HuH-7.5 (cell line): ENCODE results near the gene ALG6.
A peak's percentile ranks its signal among the peaks of the same experiment; 100 is the strongest.

ENCODE experiments used
- DNase-seq: peaks from one replicate; pipeline ENCODE4 v3.0.0; 2011; ENCODE audit warnings: low spot score

The ALG6 gene

DNA sequence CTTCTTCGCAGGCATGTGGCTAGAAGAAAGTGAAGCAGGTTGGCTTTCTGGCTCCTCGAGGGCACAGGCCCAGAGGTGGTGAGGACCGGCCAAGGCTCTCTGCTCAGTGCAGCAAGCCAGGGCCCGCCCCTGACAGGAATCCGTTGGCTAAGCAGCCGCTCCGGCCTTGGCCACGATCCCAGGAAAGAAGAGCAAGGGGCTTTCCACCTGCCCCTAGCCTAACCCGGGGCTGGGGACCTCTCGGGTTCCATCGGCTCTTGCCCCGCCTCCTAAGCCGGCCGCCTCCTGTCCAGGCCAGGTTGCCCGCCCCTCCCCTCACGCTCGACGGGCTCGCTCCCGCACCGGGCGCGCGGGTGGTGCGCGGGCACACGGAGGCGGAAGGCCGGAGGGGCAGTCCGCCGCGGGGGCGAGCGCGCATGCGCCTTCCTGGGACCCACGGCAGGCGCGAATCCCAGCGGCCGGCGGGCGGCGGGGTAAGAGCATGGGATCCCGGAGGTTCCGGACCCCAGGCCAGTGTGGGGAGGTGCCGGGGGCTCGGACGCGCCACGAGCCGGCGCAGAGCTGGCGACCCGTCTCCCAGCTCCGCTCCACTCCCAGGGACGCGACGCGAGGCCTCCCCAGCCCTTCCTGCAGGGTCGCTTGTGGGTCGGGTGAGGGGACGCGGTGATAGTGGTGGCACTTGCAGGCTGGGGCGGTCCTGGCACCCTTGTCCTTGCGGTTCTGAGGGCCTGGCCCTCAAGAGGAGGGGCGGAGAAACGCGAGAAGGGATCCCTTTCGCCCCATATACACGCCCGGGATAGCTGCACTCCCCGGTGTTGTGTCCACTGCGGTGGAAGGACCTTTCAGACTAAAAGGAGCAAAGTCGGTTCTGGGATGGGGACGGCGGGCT lies at the start of gene ALG6:
TSS of gene ALG6 (plus strand) at position 413 of the 889 bp plus-strand sequence. CDS start 3,351 bp downstream, outside the sequence.
- DNase-seq = peak; percentile 94

DNA sequence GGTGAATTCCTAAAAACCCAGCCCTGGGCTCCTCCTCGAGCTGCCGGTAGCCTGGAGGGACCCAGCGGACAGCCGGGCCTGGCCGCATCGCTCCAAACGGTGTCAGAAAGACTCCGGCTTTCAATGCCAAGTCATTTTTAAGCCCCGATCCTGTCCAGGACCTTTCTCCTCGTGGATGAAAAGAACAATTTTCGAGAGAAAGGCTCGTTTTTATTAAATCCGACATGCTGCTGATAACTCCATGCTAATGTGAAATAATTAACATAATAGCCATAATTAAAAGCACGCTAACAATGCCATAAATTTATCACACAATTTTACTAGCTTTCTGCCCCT lies 49.6 kb upstream of the ALG6 start:
- DNase-seq = no peak

DNA sequence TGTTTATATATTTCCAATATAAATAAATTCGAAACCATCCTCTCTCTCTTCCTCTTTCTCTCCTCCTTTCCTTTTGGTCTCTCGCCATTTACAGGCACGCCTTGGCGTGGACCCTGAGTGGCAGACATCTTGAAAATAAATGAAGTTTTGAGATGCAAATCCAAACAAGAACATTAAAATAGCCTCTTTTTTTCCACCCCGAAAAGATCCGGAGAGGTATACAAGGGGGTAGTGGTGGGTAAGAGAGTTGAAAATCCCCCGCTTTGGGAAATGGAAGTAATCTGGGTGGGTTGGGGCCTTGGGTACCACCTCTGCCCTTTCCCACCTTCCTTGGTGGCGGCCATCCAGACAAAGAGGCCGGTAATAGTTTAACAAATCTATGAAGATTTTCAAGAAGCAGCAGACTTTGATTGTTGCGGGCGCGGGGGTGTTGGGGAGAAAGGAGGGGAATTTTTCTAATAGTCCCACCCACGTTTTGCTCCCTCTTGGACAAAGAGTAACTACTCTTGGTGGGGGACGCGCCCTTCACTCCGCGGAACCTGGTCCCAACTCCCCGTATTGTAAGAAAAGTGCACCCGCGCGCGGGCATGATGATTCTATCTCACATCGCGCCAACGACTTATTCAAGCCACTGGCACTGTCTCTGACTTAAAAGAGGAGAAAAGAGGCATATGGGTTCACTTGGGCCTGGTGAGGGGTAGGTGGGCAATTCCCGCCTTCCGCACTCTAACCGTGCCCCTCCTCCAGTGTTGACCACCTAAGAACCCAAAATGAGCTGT lies 49.0 kb upstream of the ALG6 start:
- DNase-seq = no peak

DNA sequence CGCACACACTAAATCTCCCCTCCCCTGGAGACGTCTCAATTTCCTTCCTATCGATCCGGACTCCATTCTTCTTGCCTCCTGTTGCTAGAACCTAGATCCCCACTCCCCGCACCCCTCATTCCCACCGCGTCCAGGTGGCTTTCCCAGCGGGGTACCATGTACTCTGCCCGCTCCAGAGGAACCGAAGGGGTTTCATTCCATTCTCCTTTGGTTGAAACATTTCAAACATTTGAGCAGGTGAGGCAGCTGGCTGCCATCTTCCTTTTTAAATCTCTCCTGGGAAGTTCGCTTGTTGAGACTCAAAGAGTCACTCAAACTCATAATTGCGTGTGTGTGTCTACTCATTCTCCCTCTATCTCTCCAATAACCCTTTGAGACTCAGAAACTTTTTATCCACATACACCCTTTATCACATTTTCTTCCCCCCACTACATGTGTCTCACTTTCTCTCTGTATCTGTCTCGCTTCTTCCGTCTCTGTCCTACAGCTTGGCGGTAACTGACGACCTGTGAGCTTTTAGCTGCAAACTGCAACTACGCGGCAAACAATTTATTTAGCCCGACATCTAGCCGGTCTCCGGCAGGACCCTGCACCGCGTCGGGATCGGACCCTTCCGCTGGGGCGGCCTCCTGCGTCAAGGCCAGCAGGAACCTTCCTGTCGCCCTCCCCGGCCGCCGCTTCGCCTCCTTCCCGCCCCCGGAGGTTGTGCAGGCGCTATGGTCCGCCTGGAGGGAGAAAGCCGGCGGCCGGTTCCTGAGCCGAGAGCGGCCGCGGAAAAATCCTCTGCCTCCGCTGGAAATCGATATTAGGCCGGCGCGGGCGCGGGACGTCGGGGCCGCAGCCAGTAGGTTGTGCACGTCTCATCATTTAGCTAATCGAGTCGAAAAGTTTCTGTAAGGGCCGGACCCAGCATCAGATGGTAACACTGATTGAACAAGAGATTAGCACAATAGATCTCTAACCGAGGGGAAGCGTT lies 48.1 kb upstream of the ALG6 start:
- peak; percentile 61 for DNase-seq

DNA sequence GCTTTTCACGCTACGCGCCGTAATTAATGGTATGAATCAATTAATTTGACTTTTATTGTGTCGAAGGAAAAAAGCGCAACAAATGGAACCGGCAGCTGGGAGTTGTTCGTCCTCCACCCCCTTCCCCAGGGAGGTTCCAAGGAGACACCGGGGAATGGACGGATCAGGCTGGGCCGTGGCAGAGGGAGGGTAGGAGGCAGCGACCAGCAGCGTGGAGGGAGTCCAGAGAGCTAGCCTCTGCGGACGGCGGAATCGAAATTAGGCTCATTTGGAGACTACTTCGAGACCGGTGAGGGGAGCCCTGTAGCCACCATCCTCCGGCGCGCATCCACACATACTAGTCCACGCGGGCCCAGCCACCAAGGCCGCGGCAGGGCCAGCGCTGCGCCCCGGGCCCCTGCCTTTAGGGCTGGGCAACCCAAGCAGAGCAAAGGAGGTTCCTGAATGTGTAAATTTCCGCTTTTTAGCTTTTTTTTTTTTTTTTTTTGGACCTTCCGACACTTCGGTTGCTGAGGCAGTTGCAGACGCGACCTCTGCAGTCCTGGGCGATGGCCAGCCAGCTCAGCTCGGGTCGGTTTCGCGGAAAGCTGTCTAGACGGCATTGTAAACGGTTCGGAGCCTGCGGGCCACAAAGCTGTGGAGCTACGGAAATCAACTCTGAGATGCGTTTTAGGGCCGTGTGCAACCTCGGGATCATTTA lies 47.3 kb upstream of the ALG6 start:
- no peak for DNase-seq

DNA sequence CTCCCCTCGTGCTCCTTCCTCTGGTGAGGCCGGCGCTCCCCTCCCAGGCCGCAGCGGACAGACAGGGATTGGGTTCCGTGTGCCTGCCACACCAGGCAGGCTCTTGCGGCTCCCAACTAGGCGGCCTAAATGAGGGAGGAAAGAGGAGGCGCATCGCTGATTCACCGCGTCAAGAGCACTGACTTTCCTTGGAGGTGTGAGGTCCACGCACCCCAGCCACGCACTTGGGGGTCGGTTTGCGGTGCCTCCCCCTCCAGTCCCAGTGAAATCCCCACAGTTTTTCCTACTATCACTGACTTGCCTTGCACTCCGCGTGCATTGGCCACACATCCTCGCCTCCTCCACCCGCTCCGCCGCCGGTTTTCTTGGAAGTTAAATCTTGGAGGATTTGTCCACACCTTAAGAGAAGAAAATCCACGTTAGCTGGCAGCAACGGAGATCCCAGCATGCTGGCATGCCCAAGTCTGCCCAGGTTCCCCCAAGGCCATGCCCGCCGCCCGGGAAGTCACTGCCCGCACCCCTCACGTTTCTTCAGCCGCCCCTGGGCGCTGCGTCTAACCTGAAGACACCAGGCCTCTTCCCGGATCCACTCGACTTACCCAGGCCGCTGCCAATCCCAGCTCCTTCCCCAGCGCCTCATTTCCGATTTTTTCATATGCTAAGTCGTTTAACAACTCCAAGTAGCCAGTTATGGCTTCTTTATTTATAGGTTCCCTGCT lies 46.2 kb upstream of the ALG6 start:
- DNase-seq = no peak

DNA sequence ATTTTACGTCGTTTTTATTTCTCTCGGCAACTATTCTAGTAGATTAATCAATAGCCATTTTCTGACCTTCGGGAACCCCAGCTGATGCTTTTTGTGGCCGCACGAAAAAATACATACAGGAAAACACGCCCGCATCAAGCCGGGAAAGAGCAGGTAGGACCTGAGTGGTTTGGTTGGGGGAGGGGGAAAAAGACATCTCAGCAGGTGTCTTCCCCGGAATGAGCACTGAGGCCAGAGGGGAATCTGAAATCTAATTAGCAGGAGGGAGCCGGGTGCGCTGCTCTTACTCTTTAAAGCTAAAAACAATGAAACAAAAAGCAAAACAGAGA lies 45.7 kb upstream of the ALG6 start:
- DNase-seq = no peak

DNA sequence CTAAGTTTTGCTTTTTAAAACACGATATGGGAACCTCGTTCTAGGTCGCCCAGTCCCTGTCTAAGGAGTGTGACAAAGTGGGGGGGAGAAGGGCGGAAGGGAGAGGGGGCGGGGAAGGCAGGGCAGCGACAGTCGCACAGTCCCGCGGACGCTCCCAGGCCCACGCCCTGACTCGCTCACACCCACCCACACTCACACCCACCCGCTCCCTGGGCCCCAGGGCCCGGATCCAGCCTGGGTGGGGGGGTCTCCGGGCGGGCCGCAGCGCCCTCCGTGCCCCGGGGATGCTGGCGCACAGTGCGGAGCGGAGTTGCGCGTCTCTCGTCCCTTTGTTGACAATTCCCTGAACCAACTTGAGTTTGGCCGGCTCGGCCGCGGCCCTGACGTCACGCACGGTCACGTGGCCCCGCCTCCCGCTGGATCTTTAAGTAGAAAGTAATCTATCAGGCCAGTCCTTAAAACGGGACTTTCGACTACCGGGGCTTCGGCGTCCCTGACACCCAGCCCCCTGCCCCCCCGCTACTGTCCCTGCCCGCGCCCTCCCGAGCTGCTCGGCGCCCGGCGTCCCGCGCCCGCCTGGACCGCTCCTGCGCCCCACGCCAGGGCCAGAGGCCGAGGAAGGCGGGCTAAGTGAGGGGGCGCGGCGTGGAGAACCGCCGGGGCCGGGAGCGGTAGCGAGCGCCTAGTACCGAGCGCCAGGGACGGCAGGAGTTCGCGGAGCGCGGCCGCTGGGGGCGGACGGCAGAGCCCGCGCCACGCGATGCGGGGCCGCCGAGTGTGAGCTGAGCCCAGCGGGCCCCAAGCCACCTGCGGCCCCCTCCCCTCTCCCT lies 45.1 kb upstream of the ALG6 start, which contains the start of gene FOXD3:
TSS of gene FOXD3 (plus strand) at position 454 of the 830 bp plus-strand sequence. CDS start 492 bp downstream, outside the sequence.
- peak; percentile 82 for DNase-seq

DNA sequence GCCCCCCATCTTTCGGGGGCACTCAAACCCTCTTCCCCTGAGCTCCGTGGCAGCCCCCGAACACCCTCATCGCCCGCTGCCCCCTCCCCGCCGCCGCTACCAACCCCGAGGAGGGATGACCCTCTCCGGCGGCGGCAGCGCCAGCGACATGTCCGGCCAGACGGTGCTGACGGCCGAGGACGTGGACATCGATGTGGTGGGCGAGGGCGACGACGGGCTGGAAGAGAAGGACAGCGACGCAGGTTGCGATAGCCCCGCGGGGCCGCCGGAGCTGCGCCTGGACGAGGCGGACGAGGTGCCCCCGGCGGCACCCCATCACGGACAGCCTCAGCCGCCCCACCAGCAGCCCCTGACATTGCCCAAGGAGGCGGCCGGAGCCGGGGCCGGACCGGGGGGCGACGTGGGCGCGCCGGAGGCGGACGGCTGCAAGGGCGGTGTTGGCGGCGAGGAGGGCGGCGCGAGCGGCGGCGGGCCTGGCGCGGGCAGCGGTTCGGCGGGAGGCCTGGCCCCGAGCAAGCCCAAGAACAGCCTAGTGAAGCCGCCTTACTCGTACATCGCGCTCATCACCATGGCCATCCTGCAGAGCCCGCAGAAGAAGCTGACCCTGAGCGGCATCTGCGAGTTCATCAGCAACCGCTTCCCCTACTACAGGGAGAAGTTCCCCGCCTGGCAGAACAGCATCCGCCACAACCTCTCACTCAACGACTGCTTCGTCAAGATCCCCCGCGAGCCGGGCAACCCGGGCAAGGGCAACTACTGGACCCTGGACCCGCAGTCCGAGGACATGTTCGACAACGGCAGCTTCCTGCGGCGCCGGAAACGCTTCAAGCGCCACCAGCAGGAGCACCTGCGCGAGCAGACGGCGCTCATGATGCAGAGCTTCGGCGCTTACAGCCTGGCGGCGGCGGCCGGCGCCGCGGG lies 44.2 kb upstream of the ALG6 start:
- no peak for DNase-seq

DNA sequence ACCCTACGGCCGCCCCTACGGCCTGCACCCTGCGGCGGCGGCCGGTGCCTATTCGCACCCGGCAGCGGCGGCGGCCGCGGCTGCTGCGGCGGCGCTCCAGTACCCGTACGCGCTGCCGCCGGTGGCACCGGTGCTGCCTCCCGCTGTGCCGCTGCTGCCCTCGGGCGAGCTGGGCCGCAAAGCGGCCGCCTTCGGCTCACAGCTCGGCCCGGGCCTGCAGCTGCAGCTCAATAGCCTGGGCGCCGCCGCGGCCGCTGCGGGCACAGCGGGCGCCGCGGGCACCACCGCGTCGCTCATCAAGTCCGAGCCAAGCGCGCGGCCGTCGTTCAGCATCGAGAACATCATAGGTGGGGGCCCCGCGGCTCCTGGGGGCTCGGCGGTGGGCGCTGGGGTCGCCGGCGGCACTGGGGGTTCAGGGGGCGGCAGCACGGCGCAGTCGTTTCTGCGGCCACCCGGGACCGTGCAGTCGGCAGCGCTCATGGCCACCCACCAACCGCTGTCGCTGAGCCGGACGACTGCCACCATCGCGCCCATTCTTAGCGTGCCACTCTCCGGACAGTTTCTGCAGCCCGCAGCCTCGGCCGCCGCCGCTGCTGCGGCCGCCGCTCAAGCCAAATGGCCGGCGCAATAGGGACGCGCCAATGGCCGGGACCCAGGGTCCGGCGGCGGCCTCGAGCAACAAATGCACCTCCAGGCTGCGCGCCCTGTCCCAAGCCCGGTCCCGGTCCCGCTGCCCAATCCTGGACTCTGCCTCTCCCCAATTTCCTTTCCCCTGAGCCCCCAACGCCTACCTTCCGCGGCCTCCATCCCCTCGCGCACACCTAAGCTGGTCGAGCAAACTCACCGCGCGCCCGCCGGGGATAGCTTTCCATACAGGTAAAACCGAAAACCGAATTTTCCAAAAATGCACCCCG lies 43.3 kb upstream of the ALG6 start:
- DNase-seq = no peak

DNA sequence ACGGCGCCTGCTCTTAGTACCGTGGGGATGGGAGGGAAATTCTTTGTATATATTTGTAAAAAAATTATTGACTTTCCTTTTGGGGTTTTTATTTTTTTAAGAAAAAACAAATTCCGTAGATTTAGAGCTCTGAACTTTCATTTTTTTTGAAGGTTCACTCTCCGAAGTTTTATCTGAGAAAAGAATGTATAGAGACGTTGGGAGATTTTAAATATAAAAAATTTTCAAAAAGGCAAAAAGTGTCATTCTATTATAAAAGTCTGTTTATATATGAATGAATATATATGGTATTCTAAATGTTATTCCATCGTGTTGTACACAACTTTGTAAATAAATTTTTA lies 42.7 kb upstream of the ALG6 start:
- DNase-seq = no peak

DNA sequence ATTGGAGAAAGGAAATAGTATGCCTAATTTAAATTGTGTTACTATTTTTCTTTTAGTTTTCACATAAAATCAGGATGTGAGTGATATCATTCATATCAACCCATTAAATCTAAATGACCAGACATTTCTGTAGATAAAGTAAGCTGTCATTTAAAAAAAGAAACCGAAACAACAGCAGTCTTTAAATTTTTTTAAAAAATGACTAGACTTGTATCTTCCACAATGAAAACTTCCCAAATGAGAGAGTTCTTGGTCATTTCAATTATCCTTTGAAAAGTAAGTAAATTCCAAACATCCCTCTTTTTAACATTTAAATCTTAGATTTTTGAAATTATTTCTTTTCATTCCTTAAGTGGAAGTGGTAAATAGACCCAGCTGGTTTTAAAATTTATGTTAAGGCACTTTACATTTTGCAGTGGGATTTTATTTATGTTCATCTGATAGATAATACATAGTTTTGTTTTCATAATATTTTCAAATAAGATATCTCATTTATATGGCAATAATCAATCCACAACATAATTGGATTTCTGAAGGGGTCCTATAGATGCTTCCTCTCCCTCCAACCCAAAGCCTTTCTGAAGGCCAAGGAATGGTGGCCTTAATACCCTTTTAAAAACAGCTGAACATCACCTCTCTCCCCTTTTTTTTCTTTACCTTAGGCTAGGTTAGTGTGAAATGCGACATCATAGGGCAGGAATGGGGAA lies 42.0 kb upstream of the ALG6 start:
- DNase-seq = no peak

DNA sequence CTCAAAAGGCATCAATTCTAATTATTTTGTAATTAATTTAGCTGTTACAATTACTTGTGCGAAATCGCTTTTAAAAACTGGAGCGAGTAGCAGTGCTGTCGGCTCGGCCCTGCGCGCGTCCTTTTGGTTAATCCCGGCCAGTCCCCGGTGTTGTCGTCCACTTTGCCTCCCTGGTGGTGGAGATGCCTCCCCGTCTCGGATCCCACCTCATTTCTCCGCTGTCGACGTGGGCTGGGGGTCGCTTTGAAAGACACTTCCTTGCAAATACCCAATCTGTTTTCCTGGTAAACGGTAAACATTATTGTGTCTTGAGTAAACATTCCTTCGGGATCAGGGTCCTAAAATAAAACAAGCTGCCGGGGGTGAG lies 41.3 kb upstream of the ALG6 start:
- no peak for DNase-seq

DNA sequence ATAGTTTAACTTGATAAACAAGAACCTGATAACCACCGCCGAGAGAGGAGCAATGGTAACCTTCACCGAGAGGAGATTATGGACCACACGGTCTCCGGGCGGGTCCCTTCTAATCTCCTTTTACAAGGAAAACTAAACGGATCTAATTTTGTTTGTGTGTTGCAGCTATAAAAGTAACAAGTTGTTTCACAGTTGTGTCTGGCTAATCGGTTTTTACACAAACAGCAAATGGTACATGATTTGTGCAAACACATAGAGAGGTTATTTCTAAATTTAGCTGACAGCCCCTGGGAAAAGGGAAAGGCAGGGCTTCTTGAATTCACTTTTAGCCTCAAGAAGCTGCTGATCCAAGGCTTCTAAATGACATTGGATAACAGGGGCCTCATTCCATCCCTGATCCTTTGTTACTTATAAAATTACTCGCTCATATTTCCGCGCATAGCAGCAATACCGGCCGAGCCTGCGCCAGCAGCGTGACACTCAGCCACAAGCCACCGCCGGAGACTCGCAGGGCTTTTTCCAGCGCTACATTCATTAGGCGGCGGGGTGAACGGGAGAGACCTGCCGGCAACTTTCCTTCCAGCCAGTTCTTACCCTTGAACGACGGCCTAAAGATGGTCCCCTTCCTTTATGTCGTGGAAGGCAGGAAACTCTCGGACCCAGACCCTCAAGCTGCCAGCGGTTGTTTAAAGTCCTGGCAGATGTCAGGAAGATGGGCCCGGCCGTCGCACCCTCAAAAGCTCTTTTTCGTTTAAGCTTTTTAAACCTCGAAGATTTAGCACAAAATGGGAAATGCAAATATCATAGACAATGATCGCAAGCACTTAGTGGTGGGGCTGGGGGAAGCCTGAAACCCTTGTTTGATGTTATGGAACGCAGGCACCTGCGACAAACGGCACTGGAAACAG lies 40.7 kb upstream of the ALG6 start:
- DNase-seq = no peak

DNA sequence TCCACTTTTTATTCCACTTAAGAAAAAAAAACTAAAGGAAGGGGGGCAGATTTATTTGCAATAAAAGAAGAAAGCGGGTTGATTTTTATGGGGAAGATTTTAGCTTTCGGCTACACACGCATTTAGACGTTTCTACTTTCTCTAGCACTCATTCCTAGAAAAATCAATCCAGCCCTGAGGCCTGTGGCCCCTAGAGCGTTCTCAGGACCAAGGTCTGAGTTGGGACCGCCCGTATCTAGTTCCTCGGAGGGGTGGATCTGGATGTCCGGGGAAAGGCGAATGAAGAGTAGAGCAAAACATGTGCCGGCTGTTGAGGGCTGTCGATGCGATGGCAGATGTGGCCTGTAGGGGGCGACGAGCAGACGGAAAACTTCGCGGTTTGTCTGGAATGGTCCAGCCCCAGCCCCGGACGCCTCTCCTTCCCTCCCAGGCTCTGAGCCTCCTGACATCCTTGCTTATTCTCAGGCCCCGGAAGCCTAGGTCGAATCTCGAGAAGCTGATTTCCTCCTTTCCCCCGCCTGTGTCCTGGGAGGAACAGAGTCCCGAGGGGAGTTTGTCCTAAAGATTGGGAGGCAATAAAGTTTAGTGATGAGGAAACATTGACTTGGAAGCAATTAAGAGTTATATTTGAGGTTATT lies 39.9 kb upstream of the ALG6 start:
- peak; percentile 85 for DNase-seq

DNA sequence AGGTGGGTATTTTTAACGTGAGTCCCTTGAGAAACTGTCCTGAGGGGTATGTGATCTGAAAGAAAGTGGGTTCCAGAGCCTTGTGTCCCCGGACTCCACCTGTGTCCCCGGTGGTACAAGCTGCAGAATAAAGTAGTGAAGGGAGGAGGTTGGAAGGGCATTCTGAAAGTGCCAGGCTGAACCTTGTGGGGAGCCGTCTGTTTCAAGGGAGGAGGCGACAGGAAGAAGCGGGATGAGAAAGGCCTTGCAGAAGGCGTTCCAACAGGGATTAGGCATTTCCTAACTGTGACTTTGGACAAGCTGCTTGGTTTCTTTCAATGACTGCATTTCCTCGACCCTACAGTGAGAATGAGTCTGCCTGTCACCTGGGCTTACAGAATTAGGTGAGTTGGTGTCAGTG lies 39.3 kb upstream of the ALG6 start:
- no peak for DNase-seq
